GM12878 (cell line): ENCODE data around the gene SMARCC1. TPM values are rescaled to one million over a fixed set of nuclear protein-coding genes. Genes with fewer than 3 reads are reported as not detected.

ENCODE experiments used
- ASH2L ChIP-seq: fragments of 300-600, 200-600 bp; sonication (generic); IDR thresholded peaks from 2 replicates; pipeline ENCODE4 v1.6.1; 2017; ENCODE audit warnings: low read depth, mild to moderate bottlenecking, borderline replicate concordance
- ATF7 ChIP-seq: fragments of 450-650 bp; IDR thresholded peaks from 2 replicates; pipeline ENCODE4 v1.6.1; 2016; ENCODE audit warnings: low read depth, mild to moderate bottlenecking
- CREB1 ChIP-seq: IDR thresholded peaks from 2 replicates; pipeline ENCODE4 v1.6.1; 2012; ENCODE audit warnings: low read depth, mild to moderate bottlenecking, inconsistent platforms
- KLF5 ChIP-seq: fragments of 450-650 bp; IDR thresholded peaks from 2 replicates; pipeline ENCODE4 v1.6.1; 2014; ENCODE audit warnings: mild to moderate bottlenecking; ENCODE audit not compliant: partially characterized antibody
- LARP7 ChIP-seq: fragments of 450-650 bp; IDR thresholded peaks from 2 replicates; pipeline ENCODE4 v1.6.1; 2017; ENCODE audit warnings: mild to moderate bottlenecking
- MYB ChIP-seq: fragments of 150-350 bp; IDR thresholded peaks from 2 replicates; pipeline ENCODE4 v1.6.1; 2014; ENCODE audit warnings: mild to moderate bottlenecking, low read depth, low read length, borderline replicate concordance
- RAD21 ChIP-seq: IDR thresholded peaks from 2 replicates; pipeline ENCODE4 v1.6.1; 2011; ENCODE audit warnings: mild to moderate bottlenecking, low read depth, low read length, moderate library complexity; ENCODE audit not compliant: insufficient read depth
- RUNX3 ChIP-seq: IDR thresholded peaks from 2 replicates; pipeline ENCODE4 v1.6.1; 2012; ENCODE audit warnings: low read length, inconsistent platforms
- SIX5 ChIP-seq: IDR thresholded peaks from 2 replicates; pipeline ENCODE4 v1.6.1; 2011; ENCODE audit warnings: mild to moderate bottlenecking, low read depth, low read length, moderate library complexity; ENCODE audit not compliant: severe bottlenecking
- SMC3 ChIP-seq: IDR thresholded peaks from 2 replicates; pipeline ENCODE4 v1.6.1; 2011; ENCODE audit warnings: low read length, improper control_type of control experiment, borderline replicate concordance
- TAF1 ChIP-seq: IDR thresholded peaks from 2 replicates; pipeline ENCODE4 v1.6.1; 2011; ENCODE audit warnings: mild to moderate bottlenecking, low read depth, low read length, borderline replicate concordance
- YY1 ChIP-seq: IDR thresholded peaks from 2 replicates; pipeline ENCODE4 v1.6.1; 2011; ENCODE audit warnings: low read depth, mild to moderate bottlenecking, low read length
- ZNF207 ChIP-seq: fragments of 450-650 bp; IDR thresholded peaks from 2 replicates; pipeline ENCODE4 v1.6.1; 2014; ENCODE audit warnings: antibody characterized with exemption, mild to moderate bottlenecking, borderline replicate concordance
- polyA plus RNA-seq, 11 experiments: library from polyadenylated mRNA; depleted of rRNA in 4 of 11; unstranded in 6 of 11; stranded (reverse) in 5 of 11; fragments of >200 nt; fragmentation: Nextera tagmentation in 4 of 11; fragmentation: Illumina TruSeq in 1 of 11; extraction: Ambion mirVana in 4 of 11; extraction: Trizol in 1 of 11; gene quantifications; 1 replicate in 1 of 11; 2 replicates in 10 of 11; pipeline versions ENCODE4 v1.2.1 to v1.2.3, GENCODE V29; 2011 to 2016; ENCODE audit warnings: inconsistent platforms in 2 of 11, missing spikeins in 2 of 11, low read depth in 1 of 11
- total RNA-seq, 4 experiments: library from RNA; depleted of rRNA in 3 of 4; stranded (reverse); fragments of >200 nt in 3 of 4; fragmentation: Illumina TruSeq in 1 of 4; extraction: Trizol in 1 of 4; gene quantifications; 2 replicates each; pipeline versions ENCODE4 v1.2.1 to v1.2.3, GENCODE V29; 2013 to 2021
- TF ChIP-seq, protein P1 (sequence below): fragments of 450-650 bp; IDR thresholded peaks from 2 replicates; pipeline ENCODE4 v1.6.1; 2017; ENCODE audit warnings: mild to moderate bottlenecking, moderate library complexity

Gene SMARCC1
- total and polyA plus RNA-seq, 10 of the 15 experiments (the other 5 are each of a cell fraction or from before 2014, with no cell fraction given): 26.6 to 147 (median 57.1) TPM

DNA sequence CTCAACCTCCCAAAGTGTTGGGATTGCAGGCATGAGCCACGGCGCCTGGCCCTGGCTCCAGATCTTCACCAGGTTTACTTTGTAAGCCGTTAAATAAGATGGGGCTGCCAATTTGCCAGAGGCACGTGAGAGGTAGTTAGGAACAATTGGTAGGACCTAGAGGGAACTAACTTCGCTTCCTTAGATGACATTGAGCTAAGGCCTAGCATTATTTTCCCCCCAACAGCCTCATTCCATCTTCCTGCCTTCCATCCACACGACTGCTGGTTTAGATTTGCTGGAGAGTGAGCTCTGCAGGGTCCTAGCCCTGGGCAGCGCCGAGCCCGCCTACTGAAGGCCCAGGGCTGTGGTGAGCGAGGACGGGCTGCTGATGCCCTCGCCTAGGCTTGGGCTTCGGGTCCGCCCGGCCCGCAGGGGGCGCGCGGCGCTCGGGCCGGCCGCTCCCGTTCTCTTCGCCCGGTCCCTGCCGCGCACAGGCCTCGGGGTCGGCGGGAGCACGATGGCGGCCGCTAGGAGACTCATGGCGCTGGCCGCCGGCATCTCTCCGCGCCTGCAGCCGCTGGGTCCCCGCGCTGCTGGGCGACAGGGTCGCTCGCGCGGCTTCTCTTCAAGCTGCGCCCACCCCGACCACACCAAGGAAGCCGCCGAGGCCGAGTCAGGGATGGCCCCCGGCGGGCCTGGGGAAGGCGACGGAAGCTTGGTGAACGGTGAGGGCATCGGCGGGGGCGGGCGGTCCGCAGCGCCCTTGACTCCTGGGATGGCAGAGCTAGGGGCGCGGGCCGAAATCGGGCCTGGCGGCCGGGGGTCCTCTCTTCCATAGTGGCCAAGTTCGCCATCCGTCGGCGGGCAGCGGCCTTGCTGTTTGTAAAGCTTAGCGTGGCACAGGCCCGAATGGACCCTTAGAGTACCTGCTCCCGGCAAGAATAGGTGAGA is 43.1 kb upstream of the SMARCC1 start (continued):
- TF ChIP-seq, protein P1, sequence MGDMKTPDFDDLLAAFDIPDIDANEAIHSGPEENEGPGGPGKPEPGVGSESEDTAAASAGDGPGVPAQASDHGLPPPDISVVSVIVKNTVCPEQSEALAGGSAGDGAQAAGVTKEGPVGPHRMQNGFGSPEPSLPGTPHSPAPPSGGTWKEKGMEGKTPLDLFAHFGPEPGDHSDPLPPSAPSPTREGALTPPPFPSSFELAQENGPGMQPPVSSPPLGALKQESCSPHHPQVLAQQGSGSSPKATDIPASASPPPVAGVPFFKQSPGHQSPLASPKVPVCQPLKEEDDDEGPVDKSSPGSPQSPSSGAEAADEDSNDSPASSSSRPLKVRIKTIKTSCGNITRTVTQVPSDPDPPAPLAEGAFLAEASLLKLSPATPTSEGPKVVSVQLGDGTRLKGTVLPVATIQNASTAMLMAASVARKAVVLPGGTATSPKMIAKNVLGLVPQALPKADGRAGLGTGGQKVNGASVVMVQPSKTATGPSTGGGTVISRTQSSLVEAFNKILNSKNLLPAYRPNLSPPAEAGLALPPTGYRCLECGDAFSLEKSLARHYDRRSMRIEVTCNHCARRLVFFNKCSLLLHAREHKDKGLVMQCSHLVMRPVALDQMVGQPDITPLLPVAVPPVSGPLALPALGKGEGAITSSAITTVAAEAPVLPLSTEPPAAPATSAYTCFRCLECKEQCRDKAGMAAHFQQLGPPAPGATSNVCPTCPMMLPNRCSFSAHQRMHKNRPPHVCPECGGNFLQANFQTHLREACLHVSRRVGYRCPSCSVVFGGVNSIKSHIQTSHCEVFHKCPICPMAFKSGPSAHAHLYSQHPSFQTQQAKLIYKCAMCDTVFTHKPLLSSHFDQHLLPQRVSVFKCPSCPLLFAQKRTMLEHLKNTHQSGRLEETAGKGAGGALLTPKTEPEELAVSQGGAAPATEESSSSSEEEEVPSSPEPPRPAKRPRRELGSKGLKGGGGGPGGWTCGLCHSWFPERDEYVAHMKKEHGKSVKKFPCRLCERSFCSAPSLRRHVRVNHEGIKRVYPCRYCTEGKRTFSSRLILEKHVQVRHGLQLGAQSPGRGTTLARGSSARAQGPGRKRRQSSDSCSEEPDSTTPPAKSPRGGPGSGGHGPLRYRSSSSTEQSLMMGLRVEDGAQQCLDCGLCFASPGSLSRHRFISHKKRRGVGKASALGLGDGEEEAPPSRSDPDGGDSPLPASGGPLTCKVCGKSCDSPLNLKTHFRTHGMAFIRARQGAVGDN: peak; percentile 44; the same call in 1 of the 2 replicates
- TF ChIP-seq YY1: peak; percentile 98
- TF ChIP-seq CREB1: peak; percentile 22; the same call in 1 of the 2 replicates
- TF ChIP-seq SIX5: peak; percentile 24
- peak; percentile 89 for TF ChIP-seq ZNF207
- peak; percentile 95 for TF ChIP-seq TAF1
- TF ChIP-seq RUNX3: peak; percentile 61; the same call in 1 of the 2 replicates
- peak; percentile 50 for TF ChIP-seq SMC3
- peak; percentile 49 for TF ChIP-seq KLF5
- TF ChIP-seq ATF7: no peak
- peak; percentile 85; the same call in 1 of the 2 replicates for TF ChIP-seq ASH2L
- TF ChIP-seq MYB: no peak
- peak; percentile 90 for TF ChIP-seq LARP7
- peak; percentile 38; the same call in 1 of the 2 replicates for TF ChIP-seq RAD21
